Activated T-helper 1 cell treated with anti-CD3 and anti-CD28 coated beads, Interleukin-2, amount 50 U/mL, for 16 hours (primary cell): ENCODE data around the gene UBE2N.
"Not testable (repeated sequence)": the region's sequence is repeated elsewhere in the genome, so short reads cannot be mapped to it uniquely, and the experiment has no call there.

Source experiments
- DNase-seq, 2 donors: peaks; one replicate each; pipeline ENCODE4 v3.0.0-alpha.2; 2020; ENCODE audit warnings: low read depth in 1 of 2, low spot score in 1 of 2

The UBE2N gene

GRCh38 chr12:93447555-93448290, 6.0 kb upstream of the UBE2N start:
- no peak for DNase-seq

- no peak for DNase-seq
Observed at GRCh38 chr12:93443576-93443975, 1.8 kb upstream of the UBE2N start.

- DNase-seq = no peak
Observed at GRCh38 chr12:93442411-93443340, 929 bp upstream of the UBE2N start.

GRCh38 chr12:93441081-93441616, 598 bp downstream of the UBE2N start:
- peak in 1 of 2 donors; percentile 18 for DNase-seq

GRCh38 chr12:93440043-93440835, 1.5 kb downstream of the UBE2N start:
- no peak for DNase-seq

GRCh38 chr12:93438266-93439050, 3.3 kb downstream of the UBE2N start:
- DNase-seq = no peak

GRCh38 chr12:93434256-93434865, 7.4 kb downstream of the UBE2N start:
- no peak for DNase-seq

- not testable (repeated sequence) for DNase-seq
Observed at GRCh38 chr12:93432031-93432430, 9.7 kb downstream of the UBE2N start.

GRCh38 chr12:93430280-93430679, 11.5 kb downstream of the UBE2N start:
- DNase-seq = no peak

- DNase-seq = no peak
Observed at GRCh38 chr12:93429852-93430251, 11.9 kb downstream of the UBE2N start.

GRCh38 chr12:93429448-93429847, 12.3 kb downstream of the UBE2N start:
- no peak for DNase-seq

- no peak for DNase-seq
Observed at GRCh38 chr12:93427779-93428564, 13.8 kb downstream of the UBE2N start.

- DNase-seq = no peak
Observed at GRCh38 chr12:93426412-93426805, 15.3 kb downstream of the UBE2N start.

- DNase-seq = no peak
Observed at GRCh38 chr12:93425736-93426411, 15.9 kb downstream of the UBE2N start.

GRCh38 chr12:93422050-93422449, 19.7 kb downstream of the UBE2N start:
- DNase-seq = no peak

- DNase-seq = no peak
Observed at GRCh38 chr12:93419388-93420034, 22.2 kb downstream of the UBE2N start.

- DNase-seq = no peak
Observed at GRCh38 chr12:93417967-93418480, 23.7 kb downstream of the UBE2N start.
